HCEC 1CT (cell line): ENCODE data around the gene DNAJC1.
"Not testable (repeated sequence)": the region's sequence is repeated elsewhere in the genome, so short reads cannot be mapped to it uniquely, and the experiment has no call there.

Experiments
- DNase-seq: peaks from one replicate; pipeline ENCODE4 v3.0.0-alpha.2; 2017

Gene DNAJC1

DNA sequence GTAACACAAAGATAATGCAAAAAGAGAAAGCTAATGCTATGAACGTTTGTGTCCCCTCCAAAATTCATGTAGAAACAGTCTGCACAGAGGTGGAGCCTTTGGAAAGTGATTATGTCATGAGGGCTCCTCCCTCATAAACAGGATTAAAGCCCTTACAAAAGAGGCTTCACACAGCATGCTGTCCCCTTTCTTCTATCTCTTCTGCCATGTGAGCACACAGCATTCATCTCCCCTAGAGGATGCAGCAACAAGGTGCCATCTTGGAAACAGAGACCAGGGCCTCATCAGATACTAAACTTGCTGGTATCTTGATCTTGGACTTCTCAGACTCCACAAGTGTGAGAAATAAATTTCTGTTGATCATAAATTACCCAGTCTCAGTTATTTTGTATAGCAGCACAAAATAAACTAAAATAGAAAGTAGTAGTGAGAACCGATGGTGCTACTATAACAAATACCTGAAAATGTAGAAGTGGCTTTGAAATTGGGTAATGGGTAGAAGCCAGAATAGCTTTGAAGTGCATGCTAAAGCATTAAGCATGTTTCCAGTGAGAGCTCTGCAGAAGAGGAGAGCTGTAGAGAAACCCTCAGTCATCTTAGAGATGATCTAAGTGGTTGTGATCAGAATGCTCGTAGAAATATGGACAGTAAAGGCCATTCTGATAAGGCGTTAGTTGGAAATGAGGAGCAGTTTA, 108.7 kb downstream of the DNAJC1 start:
- DNase-seq, result no peak

DNA sequence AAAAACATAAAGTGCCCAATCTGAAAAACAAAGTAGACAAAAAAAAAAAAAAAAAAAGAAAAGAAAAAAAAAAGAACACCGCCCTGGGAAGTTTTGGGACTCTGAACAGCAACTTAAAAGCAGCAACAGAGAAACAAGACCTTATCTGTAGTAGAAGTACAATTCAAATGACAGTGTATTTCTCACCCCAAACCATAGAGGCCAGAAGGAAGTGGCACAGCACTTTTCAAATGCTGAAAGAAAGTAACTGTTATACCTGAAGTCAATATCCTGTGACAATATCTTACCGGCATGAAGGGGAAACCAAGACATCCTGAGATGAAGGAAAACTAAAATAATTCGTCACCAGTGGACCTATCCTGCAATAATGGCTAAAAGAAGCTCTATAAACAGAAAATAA, 112.1 kb downstream of the DNAJC1 start:
- no peak for DNase-seq

DNA sequence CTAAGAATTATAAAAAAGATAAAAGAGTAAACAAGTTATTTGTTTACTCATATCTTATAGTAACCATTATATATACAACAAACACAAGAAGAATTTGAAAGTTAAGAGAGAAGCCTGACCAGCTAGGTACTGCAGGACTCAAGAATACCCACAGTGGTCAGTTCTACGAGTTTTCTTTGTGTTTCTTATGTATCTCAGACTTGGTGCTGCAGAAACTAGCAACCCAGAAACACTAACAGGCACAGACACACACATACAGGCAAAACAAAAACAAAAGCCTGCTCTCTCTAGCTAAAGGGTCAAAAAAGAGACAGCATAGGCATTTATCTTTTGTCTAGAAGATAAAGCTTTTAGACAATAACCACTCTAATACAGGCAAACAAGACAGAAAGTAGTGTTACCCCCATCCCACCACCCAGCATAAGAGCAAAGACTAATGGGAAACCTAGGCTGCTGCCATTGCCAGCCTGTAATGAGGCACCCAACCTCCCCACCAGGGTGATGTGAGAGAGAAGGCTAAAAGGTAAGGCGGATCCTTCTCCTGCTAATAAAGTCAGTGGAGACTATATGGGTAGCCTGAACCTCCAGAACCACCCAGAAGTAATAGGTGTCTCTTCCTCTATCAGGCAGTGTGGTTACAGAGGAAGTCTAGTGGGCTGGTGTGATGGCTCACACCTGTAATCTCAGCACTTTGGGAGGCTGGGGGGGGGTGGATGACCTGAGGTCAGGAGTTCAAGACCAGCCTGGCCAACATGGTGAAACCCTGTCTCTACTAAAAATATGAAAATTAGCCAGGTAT, 113.9 kb downstream of the DNAJC1 start:
- no peak for DNase-seq

DNA sequence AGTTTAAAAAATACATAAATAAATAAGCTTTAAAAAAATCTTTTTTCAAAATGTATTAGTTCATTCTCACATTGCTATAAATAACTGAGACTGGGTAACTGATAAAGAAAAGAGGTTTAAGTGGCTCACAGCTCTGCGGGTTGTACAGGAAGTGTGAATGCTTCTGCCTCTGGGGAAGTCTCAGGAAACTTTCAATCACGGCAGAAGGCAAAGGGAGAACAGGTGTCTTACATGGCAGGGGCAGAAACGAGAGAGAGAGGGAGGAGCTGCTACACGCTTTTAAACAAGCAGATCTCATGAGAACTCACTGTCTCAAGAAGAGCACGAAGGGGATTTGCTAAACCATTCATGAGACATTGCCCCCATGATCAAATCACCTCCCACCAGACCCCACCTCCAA, 114.6 kb downstream of the DNAJC1 start:
- no peak for DNase-seq

DNA sequence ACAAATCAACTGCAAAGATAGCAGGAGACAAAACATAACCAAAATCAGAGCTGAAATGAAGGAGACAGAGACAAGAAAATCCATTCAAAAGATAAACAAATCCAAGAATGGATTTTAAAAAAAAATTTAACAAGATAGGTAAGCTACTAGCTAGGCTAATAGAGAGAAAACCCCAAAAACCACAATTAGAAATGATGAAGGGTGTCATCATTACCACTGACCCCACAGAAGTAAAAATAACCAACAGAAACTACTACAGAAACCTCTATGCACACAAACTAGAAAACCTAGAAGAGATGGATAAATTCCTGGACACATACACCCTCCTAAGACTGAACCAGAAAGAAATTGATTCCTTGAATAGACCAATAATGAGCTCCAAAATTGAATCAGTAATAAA, 117.6 kb downstream of the DNAJC1 start:
- no peak for DNase-seq

DNA sequence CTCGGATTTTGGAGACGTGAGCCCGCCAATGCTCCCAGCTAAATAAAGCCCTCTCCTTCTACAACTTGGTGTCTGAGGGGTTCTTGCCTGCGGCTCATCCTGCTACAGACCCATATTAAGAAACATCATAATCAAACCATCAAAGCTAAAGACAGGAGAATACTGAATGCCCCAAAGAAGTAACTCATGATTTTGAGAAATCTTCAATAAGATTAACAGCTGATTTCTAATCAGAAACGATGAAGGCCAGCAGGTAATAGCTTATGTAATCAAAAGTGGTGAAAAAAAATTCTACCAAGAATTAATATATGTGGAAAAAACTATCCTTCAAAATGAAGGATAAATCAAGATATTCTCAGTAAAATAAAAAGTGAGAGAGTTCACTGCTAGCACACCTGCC, 130.3 kb downstream of the DNAJC1 start:
- DNase-seq, result no peak

DNA sequence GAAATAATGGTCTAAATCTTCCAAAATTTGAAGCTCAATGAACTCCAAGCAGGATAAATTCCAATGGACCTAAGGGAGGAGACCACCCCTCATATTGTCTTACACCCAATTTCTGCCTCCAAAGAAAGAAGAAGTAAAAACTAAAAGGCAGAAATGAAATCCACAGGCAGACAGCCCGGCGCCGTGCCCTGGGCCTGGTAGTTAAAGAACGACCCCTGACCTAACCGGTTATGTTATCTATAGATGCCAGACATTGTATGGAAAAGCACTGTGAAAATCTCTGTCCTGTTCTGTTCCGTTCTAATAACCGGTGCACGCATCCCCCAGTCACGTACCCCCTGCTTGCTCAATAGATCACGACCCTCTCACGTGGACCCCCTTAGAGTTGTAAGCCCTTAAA, 130.8 kb downstream of the DNAJC1 start:
- not testable (repeated sequence) for DNase-seq

DNA sequence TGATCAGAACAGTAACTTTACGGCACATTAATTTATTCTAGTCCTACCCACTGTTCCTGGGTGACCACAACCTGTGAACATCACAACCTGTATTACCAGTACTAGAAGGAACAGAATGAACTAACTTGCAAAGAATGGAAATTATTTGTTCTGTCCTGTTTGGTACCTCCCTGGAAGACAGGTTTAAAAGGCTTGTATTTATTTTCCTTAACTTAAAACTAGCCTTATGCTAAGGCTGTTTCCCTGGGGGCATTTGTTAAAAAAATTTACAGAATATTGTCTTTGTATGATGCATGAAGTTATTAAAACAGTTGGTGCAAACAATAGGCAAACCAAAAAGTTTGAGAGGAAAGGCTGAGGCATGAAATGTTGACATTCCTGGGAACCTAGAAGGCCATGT, 132.7 kb downstream of the DNAJC1 start:
- no peak for DNase-seq

DNA sequence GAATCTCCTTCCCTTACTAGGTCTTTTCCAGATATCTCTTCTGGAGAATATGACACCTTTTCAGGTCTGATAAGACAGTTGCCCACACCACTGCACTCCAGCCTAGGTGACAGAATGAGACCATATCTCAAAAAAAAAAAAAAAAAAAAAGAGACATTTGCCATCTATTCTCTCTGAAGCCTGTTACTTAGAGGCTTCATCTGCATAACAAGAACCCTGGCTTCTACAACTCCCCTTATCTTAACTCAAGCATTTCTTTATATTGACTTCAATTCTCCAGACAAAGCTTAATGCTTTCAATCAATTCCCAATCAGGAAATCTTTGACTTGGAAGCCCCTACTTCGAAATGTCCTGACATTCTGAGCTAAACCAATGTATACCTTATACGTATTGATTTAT, 134.4 kb downstream of the DNAJC1 start:
- not testable (repeated sequence) for DNase-seq

DNA sequence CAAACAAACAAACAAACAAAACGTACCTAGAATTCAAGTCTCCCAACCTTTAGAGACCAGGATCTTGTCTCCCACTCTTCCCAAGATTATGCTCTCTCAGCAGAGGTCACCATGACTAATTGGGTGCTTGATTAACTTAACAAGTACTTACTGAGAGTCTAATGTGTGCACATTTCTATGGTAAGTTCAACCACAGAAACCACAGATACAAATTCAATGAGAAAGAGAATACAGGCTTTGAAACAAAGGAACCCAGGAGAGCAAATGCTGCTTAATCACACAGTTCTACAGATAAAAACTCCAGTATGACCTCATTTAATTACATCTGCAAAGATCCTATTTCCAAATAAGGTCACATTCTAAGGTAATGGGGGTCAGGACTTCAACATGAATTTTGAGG, 142.8 kb downstream of the DNAJC1 start:
- DNase-seq, result peak; percentile 1

DNA sequence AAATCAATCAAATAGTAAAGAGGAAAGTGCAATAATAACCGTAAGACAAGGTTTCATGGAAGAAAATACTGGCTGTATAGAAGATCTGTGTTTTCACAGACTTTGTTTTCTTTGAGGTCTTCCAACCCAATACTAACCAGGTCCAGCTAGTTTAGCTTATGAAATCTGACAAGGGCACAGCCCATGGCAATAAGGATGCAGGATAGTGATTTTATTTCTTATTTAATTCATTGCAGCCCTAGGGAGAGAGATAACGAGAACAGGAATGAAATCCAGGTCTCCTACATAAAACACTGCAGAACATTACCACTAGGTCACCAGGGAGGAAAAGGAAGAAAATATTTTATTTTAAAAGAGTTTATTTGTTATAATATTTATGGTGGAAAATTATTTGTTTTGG, 145.1 kb downstream of the DNAJC1 start:
- DNase-seq, result no peak

DNA sequence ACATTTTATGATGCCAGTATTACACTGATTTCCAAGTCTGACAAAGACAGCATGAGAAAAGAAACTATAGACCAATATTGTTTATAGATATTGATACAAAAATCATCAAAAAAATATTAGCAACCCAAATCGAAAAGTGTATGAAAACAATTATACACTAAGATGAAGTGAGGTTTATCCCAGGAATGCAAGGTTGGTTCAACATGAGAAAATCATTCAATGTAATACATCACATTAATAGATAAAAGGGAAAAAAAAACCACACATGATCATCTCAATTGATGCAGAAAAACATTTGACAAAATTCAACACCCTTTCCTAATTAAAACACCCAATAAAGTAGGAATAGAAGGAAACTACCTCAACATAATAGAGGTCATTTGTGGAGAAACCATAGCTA, 153.9 kb downstream of the DNAJC1 start:
- no peak for DNase-seq

DNA sequence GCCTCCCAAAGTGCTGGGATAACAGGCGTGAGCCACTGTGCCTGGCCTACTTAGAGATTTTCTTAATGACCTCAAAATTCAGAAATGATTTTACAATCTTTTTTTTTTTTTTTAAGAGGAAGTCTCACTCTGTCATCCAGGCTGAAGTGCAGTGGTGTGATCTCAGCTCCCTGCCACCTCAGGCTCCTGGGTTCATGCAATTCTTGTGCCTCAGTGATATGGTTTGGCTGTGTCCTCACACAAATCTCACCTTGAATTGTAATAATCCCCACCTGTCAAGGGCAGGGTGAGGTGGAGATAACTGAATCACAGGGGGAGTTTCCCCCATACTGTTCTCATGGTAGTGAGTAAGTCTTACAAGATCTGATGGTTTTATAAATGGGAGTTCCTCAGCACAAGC, 159.9 kb downstream of the DNAJC1 start:
- DNase-seq, result no peak

DNA sequence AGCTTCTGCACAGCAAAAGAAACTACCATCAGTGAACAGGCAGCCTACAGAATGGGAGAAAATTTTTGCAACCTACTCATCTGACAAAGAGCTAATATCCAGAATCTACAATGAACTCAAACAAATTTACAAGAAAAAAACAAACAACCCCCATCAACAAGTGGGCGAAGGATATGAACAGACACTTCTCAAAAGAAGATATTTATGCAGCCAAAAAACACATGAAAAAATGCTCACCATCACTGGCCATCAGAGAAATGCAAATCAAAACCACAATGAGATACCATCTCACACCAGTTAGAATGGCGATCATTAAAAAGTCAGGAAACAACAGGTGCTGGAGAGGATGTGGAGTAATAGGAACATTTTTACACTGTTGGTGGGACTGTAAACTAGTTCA, 162.3 kb downstream of the DNAJC1 start:
- DNase-seq, result not testable (repeated sequence)

DNA sequence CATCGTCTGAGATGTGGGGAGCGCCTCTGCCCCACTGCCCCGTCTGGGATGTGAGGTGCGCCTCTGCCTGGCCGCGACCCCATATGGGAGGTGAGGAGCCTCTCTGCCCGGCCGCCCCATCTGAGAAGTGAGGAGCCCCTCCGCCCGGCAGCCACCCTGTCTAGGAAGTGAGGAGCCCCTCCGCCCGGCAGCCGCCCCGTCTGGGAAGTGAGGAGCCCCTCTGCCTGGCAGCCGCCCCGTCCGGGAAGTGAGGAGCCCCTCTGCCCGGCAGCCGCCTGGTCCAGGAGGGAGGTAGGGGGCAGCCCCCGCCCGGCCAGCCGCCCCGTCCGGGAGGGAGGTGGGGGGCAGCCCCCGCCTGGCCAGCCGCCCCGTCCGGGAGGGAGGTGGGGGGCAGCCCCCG, 166.0 kb downstream of the DNAJC1 start:
- DNase-seq, result not testable (repeated sequence)

DNA sequence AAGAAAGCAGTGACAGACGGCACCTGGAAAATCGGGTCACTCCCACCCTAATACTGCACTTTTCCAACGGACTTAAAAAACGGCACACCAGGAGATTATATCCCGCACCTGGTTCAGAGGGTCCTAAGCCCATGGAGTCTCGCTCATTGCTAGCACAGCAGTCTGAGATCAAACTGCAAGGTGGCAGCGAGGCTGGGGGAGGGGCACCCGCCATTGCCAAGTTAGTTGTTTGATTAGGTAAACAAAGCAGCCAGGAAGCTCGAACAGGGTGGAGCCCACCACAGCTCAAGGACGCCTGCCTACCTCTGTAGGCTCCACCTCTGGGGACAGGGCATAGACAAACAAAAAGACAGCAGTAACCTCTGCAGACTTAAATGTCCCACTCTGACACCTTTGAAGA, 169.0 kb downstream of the DNAJC1 start:
- not testable (repeated sequence) for DNase-seq

DNA sequence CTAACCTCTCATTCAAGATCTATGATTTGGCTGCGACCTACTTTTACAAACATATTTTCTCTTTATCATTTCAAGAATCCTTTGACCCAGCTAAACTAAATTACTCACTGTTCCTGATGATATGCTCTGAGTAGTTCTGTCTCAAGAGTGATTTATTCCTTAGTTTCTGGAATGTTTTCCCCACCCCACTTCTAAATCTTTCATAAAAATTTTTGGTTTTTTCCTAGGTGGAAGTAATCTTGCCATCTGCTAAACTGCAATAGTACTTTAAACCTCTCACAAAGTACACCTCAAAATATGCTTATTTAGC, 170.8 kb downstream of the DNAJC1 start:
- DNase-seq, result peak; percentile 13

DNA sequence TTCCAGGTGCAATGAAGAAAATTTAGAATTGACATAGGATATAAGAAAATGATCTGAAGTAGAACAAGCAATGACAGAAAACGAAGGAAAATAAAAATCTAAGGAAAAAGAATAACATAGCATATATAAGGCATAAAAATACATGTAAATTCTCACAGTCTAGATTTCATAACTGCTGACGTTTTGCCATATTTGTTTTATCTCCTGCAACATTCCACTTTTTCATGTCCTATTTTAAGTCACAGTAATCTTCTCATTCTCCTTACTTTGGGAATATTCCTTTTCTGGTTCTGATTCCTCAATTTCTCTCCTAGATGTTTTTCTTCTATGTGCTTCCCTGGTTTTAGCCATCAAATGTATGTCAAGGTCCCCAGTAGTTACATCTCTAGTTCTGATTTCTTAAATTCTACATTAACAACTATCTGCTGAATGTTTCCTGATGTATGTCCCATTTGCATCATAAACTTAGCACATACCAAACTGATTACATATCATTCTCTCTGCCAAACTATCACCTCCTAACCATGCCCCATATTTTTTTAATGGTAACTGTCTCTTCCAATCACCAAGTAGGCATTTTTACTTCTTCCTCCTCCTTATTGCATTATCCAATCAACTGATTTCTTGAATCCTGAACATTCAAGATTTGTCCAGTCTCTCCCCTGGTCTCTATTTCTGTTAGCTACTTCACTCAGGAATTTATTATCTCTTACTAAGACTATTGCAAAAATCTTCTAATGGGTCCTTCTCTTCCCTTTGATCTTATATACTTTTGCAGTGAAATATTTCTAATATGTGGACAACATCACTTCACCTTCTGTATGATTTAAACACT, 171.3 kb downstream of the DNAJC1 start:
- peak; percentile 53 for DNase-seq

DNA sequence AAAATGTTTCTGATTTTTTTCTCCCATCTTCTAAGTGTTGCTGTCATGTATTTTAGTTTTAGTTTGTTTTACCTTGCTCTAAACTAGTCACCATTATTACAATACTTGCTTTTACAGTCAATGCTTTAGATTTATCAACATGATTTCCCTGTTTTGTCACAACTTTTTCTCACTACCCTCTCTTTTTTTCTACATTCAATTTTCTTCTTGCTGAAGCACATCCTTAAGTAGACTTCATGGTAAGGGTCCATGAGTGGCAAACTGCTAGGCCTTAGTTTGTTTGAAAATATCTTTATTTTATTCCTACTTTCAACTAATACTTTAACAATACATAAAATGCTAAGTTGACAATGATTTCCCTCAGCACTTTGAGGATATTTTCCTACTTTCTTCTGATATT, 173.5 kb downstream of the DNAJC1 start:
- DNase-seq, result no peak

DNA sequence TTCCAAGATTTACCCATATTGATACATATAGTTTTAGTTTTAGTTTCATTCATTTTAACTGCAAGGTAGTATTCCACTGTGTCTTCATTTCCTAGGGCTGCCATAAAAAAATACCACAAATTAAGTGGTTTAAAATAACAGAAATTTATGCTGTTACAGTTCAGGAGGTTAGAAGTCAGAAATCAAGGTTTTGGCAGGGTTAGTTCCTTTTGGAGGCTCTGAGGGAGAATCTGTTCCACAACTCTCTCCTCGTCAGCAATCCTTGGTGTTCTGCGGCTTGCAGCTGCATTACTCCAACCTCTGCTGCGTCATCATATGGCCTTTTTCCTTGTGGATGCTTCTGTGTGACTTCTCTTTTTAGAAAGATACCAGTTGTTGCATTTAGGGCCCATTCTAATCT, 176.2 kb downstream of the DNAJC1 start:
- no peak for DNase-seq

DNA sequence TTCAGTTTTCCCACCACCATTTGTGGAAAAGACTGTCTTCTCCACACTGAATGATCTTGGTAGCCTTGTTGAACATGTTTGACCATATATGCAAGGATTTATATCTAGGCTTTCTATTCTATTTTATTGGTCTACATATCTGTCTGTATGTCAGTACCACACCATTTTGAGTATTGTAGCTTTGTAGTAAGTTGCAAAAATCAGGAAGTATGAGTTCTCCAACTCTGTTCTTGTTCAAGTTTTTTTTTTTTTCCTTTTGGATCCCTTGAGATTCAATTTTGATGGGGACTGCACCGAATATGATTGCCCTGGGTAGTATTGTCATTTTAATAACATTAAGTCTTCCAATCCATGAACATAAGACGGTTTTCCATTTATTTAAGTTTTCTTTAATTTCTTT, 176.8 kb downstream of the DNAJC1 start:
- no peak for DNase-seq

DNA sequence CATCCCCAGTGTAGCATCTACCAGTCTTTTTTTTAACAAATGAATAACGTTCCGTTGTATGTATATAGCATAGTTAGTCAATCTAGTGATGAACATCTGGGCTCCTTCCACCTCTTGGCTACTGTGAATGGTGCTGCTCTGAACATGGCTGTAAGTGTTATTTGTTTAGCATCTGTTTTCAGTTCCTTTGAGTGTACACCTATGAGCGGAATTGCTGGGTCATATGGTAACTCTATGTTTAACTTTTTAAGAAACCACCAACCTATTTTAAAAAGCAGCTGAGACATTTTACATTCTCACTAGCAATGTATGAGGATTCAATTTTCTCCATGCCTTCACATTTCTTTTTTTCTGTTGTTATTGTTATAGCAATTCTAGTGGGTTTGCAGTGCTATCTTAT, 178.2 kb downstream of the DNAJC1 start:
- DNase-seq, result no peak

DNA sequence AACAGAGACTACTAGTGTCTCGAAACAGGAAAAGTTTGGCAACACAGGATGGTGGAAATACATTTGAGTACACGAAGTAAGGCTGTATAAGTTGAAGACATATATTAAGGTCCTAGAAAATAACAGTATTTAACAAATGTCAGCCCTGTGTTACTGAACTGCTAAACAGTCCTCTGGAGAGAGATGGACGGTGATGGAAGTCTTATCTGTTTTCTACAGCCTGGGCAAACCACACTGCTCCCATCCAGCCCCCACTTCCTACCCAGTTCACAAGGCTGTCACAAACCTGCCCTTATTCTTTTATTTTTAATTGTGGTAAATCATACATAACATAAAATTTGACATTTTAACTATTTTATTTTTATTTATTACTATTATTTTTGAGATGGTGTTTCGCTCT, 179.1 kb downstream of the DNAJC1 start:
- DNase-seq, result no peak

DNA sequence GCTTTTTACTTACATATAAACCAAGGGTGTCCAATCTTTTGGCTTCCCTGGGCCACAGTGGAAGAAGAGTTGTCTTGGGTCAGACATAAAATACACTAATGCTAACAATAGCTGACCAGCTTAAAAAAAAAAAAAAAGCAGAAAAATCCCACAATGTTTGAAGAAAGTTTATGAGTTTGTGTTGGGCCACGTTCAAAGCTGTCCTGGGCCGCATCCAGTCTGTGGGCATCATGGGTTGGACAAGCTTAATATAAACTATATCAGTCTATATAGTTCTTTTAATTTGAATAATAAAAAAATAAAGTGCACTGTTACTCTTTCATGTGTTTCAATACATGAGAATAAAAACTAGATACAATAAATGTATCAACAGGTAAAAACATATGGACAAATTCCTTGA, 179.9 kb downstream of the DNAJC1 start:
- no peak for DNase-seq
